Testis (tissue), 2 donors: ENCODE measurements around the gene AMELY.

Source experiments
- CTCF ChIP-seq, 3 experiments: fragments of 450-650 bp in 2 of 3; fragments of 200-600 bp in 1 of 3; sonication (generic) in 1 of 3; IDR thresholded peaks; one replicate each; pipeline ENCODE4 v1.5.1; 2016 to 2019; ENCODE audit warnings: antibody characterized with exemption in 3 of 3, mild to moderate bottlenecking in 2 of 3, moderate library complexity in 1 of 3
- POLR2A ChIP-seq: fragments of 450-650 bp; IDR thresholded peaks from one replicate; pipeline ENCODE4 v1.6.1; 2017; ENCODE audit warnings: antibody characterized with exemption, mild to moderate bottlenecking, moderate library complexity

- no peak for TF ChIP-seq CTCF (IDR thresholded peaks at IDR 0.05)
- TF ChIP-seq POLR2A: no peak
These were observed 1.8 kb upstream of the AMELY start for GRCh38 chrY:6913362-6913761.
